Anterior cingulate cortex (tissue), 58 donors: ENCODE results near the gene RHEB.

Experiments
- DNase-seq, 58 donors: peaks; one replicate each; lab custom pipeline; 2025; lab: John Stamatoyannopoulos, UW

RHEB gene

DNA sequence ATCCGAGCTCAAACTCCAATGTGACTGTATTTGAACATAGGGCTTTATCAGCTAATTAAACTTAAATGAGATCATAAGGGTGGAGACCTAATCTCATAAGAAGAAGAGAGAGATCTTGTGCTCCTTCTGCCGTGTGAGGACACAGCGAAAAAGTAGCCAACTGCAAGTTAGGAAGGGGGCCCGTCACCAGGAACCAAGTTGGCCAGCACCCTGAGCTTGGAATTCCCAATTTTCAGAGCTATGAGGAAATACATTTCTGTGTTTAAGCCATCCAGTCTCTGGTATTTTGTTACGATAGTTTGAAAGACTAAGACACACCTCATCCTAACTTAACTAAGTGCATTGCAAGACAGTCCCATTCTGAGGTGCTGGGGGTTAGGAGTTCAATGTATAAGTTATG is 95.8 kb downstream of the RHEB start:
- no peak for DNase-seq

GRCh38 chr7:151423226-151423625 is 96.5 kb downstream of the RHEB start:
- DNase-seq: no peak

DNA sequence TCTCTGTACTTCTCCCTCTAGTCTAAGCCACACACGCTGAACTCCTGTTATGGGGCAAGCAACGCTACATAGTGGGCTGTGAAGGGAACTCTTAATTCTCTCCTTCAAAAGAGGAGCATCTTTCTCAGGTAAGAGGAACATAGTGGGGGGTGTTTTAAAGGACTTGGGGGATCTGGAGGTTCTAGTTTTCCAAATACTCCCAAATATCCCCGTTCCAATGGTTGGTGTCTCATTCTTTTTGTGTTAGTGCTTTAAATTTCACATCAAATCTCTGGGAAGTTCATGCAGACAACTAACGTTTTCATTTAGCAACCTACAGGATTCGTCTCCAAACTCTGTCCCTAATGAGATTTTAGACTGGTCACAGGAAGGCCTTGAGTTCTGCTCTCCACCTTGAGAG is 97.5 kb downstream of the RHEB start:
- no peak for DNase-seq

DNA sequence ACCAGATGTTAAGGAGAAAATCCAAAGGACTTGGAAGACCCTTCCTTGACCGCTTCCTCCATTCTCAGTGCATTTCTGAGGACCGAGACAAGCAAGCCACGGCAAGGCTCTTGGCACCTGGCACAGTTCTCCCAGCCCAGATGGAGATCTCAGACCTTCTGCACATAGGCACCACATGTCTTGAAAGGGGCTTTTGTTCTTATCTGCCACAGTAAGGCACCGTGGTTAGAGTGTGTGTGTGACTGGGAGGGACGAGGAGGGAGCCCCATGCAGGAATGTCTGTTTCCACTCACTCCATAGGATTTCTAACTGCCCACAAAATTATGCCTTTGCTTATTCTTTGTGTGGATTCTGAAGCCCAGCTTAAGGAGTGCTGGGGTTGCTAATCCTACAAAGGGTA is 99.6 kb downstream of the RHEB start:
- no peak for DNase-seq

GRCh38 chr7:151416941-151417315 is 102.8 kb downstream of the RHEB start:
- DNase-seq: no peak

DNA sequence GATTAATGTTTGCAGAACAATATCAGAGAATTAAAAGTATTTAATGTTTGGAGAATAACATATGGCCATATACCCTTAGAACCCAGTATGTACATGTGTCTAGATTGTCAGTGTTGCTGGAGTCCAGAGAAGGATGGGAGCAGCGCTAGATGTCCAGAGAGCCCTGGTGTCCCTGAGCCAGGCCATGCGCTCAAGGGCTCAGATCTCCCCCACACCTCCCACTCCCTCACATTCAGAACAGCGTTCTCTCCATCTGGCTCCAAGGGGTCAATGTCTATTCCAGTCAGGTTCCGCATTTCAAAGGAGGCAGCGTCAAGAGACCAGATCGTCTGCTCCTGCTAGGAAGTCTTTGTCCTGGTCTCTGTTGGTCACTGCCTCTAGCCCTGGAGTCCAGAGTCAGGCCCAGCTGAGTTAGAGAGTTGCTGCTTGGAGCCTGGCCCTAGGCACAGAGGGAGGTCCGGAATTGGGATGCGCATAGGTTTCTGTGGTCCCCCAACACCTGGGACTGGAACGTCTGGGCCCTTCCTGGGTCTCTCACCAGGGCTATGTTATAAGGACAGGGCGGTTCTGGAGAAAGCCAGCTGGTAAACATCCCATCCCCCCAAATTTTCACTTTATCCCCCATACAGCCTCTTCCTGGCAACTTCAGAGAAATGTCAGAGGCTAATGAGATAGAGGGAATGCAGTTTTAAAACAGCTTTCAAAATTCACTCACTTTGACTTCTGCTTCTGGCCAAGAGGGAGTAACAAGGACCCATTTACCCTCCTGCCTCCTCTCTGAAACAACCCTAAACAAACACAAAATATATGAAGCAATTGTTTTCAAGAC is 103.4 kb downstream of the RHEB start:
- no peak for DNase-seq
